Muscle of leg (tissue), 16 donors: ENCODE data around the gene IL1RL1. TPM values are rescaled to one million over a fixed set of nuclear protein-coding genes. Genes with fewer than 3 reads are reported as not detected.
A peak's percentile ranks its signal among the peaks of the same experiment; 100 is the strongest.

Source experiments
- DNase-seq: peaks from one replicate; pipeline ENCODE4 v3.0.0; 2013
- H3K27ac ChIP-seq: one replicate; pipeline ENCODE4 v1.5.1; 2013; ENCODE audit warnings: mild to moderate bottlenecking, low read length, control low read depth
- H3K27me3 ChIP-seq: one replicate; pipeline ENCODE4 v1.6.1; 2013; ENCODE audit warnings: low read length; ENCODE audit not compliant: control insufficient read depth, insufficient read depth
- H3K36me3 ChIP-seq: one replicate; pipeline ENCODE4 v1.6.1; 2013; ENCODE audit warnings: low read length; ENCODE audit not compliant: control insufficient read depth, insufficient read depth
- H3K4me1 ChIP-seq: one replicate; pipeline ENCODE4 v1.6.1; 2013; ENCODE audit warnings: low read length; ENCODE audit not compliant: control insufficient read depth, insufficient read depth
- H3K4me3 ChIP-seq: one replicate; pipeline ENCODE4 v1.5.1; 2013; ENCODE audit warnings: low read length, control low read depth
- H3K9me3 ChIP-seq: replicated peaks from 2 replicates; pipeline ENCODE4 v1.6.1; 2013; ENCODE audit warnings: low read depth, low read length; ENCODE audit not compliant: control insufficient read depth
- WGBS: methylation state at CpG from one replicate; pipeline ENCODE4 v1.1.5; 2013; ENCODE audit warnings: missing lambda C conversion rate; ENCODE audit not compliant: insufficient coverage; 5-methylcytosine and 5-hydroxymethylcytosine counted together
- long read RNA-seq, 11 donors: transcript quantifications; one replicate each; lab custom pipeline, GENCODE V29; 2026
- polyA plus RNA-seq, 8 donors: library from polyadenylated mRNA; unstranded; fragments of 120-200 nt; gene quantifications; one replicate each; pipeline versions ENCODE4 v1.2.1 to v1.2.3, GENCODE V29; 2013; ENCODE audit warnings: inconsistent platforms in 1 of 8, low replicate concordance in 1 of 8; ENCODE audit not compliant: insufficient read length in 8 of 8, insufficient read depth in 1 of 8
- total RNA-seq: library from RNA; stranded (reverse); fragments of 120-200 nt; gene quantifications from one replicate; pipeline ENCODE4 v1.2.4, GENCODE V29; 2013

IL1RL1 gene
- total RNA-seq (0.31 TPM), polyA plus RNA-seq (under 1 TPM; 0.05 to 0.34 (median 0.20) TPM)
- long read RNA-seq, donor 1, result 0 reads
- long read RNA-seq, donor 2, result 0 reads
- long read RNA-seq, donor 3, result 0 reads
- long read RNA-seq, donor 4, result 0 reads
- long read RNA-seq, donor 5, result 0 reads
- long read RNA-seq, donor 6, result 0 reads
- long read RNA-seq, donor 7, result 0 reads
- long read RNA-seq, donor 8, result 0 reads
- long read RNA-seq, donor 9, result 0 reads
- long read RNA-seq, donor 10, result 0 reads
- long read RNA-seq, donor 11, result 0 reads

DNA sequence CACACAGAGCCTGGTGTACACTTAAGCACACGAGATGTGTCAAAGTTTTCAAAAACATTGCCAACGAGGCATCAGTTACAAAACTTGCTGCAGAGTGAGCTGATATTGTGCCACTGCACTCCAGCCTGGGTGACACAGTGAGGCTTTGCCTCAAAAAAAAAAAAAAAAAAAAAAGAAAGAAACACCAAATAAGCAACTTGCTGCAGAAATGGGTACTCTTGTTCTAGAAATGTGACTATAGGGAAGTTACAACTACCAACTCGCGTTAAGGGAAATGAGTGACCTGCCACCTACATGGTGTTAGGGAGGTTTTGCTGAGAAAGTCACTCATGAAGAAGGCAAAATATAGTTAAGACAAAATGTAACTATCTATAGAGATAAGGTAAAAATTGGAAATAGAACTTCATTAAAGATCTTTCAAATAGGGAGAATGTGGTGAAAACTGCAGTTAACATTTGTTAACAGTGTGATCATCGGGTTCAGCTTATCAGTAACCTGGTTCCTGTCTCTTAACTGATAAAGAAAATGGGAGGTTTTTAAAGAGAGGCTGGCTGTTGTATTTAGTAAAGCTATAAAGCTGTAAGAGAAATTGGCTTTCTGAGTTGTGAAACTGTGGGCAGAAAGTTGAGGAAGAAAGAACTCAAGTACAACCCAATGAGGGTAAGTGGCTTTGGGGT is at the start of gene IL1RL1:
Gene IL1RL1, plus strand, starts transcription at position 600 of the 677 bp plus-strand sequence. CDS start 26,702 bp downstream, outside the sequence.
- H3K9me3 ChIP-seq, result no peaks in the 10 kb centered on the region
- no peak within 1 kb of the TSS for H3K27ac ChIP-seq
- H3K36me3 ChIP-seq, result no peaks in the 10 kb centered on the region
- no peaks in the 10 kb centered on the region for H3K4me1 ChIP-seq
- DNase-seq, result no peak
- no peak within 1 kb of the TSS for H3K4me3 ChIP-seq
- 75% methylated on average over 3 of the region's 5 CpGs for WGBS
- peaks cover 2% of the 10 kb centered on the region for H3K27me3 ChIP-seq

- Histone ChIP-seq H3K4me3 (no peak overlapping the region), H3K36me3 (no peaks in the 10 kb centered on the region), H3K27me3 (no peaks in the 10 kb centered on the region), H3K4me1 (peaks cover 6% of the 10 kb centered on the region), H3K9me3 (no peaks in the 10 kb centered on the region), H3K27ac (no peak overlapping the region)
- WGBS, result 65% methylated on average over 4 of the region's 6 CpGs
- DNase-seq, result no peak
Observed at GRCh38 chr2:102262216-102263129, 48.9 kb upstream of the IL1RL1 start.

- Histone ChIP-seq H3K27me3 (peaks cover under 1% of the 10 kb centered on the region), H3K4me1 (peaks cover 2% of the 10 kb centered on the region), H3K4me3 (no peak overlapping the region), H3K36me3 (no peaks in the 10 kb centered on the region), H3K9me3 (no peaks in the 10 kb centered on the region), H3K27ac (no peak overlapping the region)
- no peak for DNase-seq
- 80% methylated on average over 1 of the region's 2 CpGs for WGBS
Observed at GRCh38 chr2:102264952-102265351, 46.4 kb upstream of the IL1RL1 start.

GRCh38 chr2:102266204-102266603 is 45.2 kb upstream of the IL1RL1 start:
- WGBS, result 18% methylated on average over 1 of the region's 1 CpG
- peaks cover 2% of the 10 kb centered on the region for H3K27me3 ChIP-seq
- no peaks in the 10 kb centered on the region for H3K9me3 ChIP-seq
- peaks cover 2% of the 10 kb centered on the region for H3K4me1 ChIP-seq
- DNase-seq, result peak; percentile 9
- H3K4me3 ChIP-seq, result no peak overlapping the region
- H3K36me3 ChIP-seq, result no peaks in the 10 kb centered on the region
- no peak overlapping the region for H3K27ac ChIP-seq

DNA sequence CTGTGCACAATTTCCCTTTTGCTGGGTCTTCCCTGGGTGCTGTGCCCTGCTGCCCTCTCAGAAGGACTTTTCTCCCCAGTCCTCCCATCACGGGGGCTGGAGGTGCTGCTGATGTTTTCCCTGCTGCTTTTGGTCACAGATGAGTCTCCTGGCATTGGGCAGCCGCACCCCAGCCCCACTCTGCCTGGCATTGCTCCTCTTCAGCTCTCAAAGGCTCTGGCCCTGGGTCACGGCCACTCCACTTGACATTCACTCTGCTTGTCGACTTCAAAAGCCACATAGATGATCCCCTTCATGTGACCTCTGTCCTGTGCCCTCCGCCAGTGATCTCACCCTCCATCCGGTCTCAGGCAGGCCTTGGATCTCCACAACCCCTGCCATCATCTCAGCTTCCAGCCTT is 43.6 kb upstream of the IL1RL1 start:
- H3K4me3 ChIP-seq, result no peak overlapping the region
- H3K27me3 ChIP-seq, result peaks cover 2% of the 10 kb centered on the region
- no peak overlapping the region for H3K27ac ChIP-seq
- peaks cover 2% of the 10 kb centered on the region for H3K4me1 ChIP-seq
- WGBS, result 79% methylated on average over 6 of the region's 6 CpGs
- no peaks in the 10 kb centered on the region for H3K9me3 ChIP-seq
- H3K36me3 ChIP-seq, result no peaks in the 10 kb centered on the region
- no peak for DNase-seq

GRCh38 chr2:102268510-102269199 is 42.7 kb upstream of the IL1RL1 start:
- H3K27ac ChIP-seq, result no peak overlapping the region

GRCh38 chr2:102269200-102269524 is 42.2 kb upstream of the IL1RL1 start:
- peak; percentile 15 for DNase-seq
- Histone ChIP-seq H3K27ac (no peak overlapping the region), H3K4me3 (no peak overlapping the region), H3K9me3 (no peaks in the 10 kb centered on the region), H3K36me3 (no peaks in the 10 kb centered on the region), H3K4me1 (peaks cover 2% of the 10 kb centered on the region), H3K27me3 (peaks cover 2% of the 10 kb centered on the region)
- 100% methylated on average over 3 of the region's 4 CpGs for WGBS

More at GRCh38 chr2:102268510-102269199, 42.7 kb upstream of the IL1RL1 start:
- peaks cover 2% of the 10 kb centered on the region for H3K4me1 ChIP-seq
- no peak overlapping the region for H3K4me3 ChIP-seq
- H3K27me3 ChIP-seq, result peaks cover 2% of the 10 kb centered on the region
- 79% methylated on average over 3 of the region's 4 CpGs for WGBS
- H3K9me3 ChIP-seq, result no peaks in the 10 kb centered on the region
- no peaks in the 10 kb centered on the region for H3K36me3 ChIP-seq
- DNase-seq, result no peak

DNA sequence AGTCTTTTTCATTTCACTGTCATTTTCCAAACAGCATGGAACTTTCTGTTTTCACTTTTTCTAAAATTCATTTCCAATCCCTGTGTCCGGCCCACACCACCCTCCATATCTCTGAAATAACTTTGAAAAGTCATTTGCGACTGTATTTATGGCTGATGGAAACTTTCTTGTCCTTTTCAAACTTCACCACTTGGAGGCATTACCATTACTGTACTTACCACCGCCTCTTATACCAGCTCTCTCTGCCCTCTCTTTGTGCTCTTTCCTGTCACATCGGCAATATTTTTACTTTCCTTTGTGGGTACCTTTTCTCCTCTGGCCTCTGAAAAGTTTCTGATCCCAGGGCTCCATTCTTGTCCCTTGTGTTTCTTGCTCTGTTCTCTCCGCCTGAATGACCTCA is 39.5 kb upstream of the IL1RL1 start:
- 81% methylated on average over 3 of the region's 5 CpGs for WGBS
- Histone ChIP-seq H3K36me3 (no peaks in the 10 kb centered on the region), H3K4me1 (no peaks in the 10 kb centered on the region), H3K4me3 (no peak overlapping the region), H3K9me3 (no peaks in the 10 kb centered on the region), H3K27me3 (peaks cover 2% of the 10 kb centered on the region), H3K27ac (no peak overlapping the region)
- no peak for DNase-seq

GRCh38 chr2:102273619-102274211 is 37.6 kb upstream of the IL1RL1 start:
- Histone ChIP-seq H3K27ac (no peak overlapping the region), H3K27me3 (peaks cover 2% of the 10 kb centered on the region), H3K4me3 (no peak overlapping the region), H3K36me3 (no peaks in the 10 kb centered on the region), H3K4me1 (peaks cover under 1% of the 10 kb centered on the region), H3K9me3 (no peaks in the 10 kb centered on the region)
- no peak for DNase-seq
- WGBS, result 53% methylated on average over 3 of the region's 6 CpGs
